Measurements from ENCODE around the gene PRDM16. TPM values are rescaled to one million over a fixed set of nuclear protein-coding genes. Genes with fewer than 3 reads are reported as not detected.

PRDM16 gene
- total and polyA plus RNA-seq, 2 of the 8 experiments (the other 6 are each of a cell fraction or from before 2014, with no cell fraction given): 0.39 to 0.43 TPM

DNA sequence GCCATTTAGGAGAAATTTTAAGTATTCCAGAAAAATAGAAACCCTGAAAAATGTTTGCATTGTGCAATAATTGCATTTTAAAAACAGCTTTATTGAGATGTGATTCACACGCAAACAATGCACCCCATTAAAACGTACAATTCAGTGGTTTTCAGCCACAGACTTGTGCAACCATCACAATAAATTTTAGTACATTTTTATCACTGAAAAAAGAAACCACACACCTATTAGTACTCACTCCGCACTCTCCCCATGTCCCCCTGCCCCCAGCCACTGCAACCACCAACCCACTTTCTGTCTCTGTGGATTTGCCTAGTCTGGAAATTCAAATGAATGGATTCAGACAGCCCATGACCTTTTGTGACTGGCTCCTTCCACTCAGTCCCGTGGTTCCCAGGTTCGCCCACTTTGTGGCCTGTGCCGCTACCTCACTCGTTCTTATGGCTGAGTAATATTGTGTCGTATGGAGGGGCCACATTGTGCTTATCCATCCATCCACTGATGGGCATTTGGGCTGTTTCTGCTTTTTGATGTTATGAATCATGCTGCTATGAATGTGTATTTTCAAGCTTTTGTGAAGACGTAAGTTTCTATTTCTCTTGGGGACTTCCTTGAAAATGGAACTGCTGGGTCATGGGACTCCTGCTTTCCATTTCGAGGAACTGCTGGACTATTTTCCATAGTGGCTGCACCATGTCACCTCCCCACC, 237.7 kb downstream of the PRDM16 start:
- Histone ChIP-seq H2AK5ac (ENCODE audit: low read depth, low read length) (no peak overlapping the region), H3K9ac (replicated peaks in 1 of 4; ENCODE audit: extremely low read depth in 1 of 4, low read depth in 3 of 4, low read length in 3 of 4) (no peak overlapping the region), H3K18ac (ENCODE audit: extremely low read depth, low read length) (no peak overlapping the region), H3K4me3 (ENCODE audit: extremely low read depth in 1 of 4, insufficient read depth in 2 of 4, low read depth in 3 of 4, low read length in 4 of 4) (no peak overlapping the region), H2BK120ac (replicated peaks; ENCODE audit: low read depth, low read length) (no peak overlapping the region), H2AFZ (ENCODE audit: low read length) (no peak overlapping the region), H4K20me1 (replicated peaks in 1 of 2; ENCODE audit: control insufficient read depth in 1 of 2, insufficient read depth in 2 of 2, low read length in 2 of 2) (peaks cover 0 to 3% of the 10 kb centered on the region in 2 experiments), H2BK20ac (ENCODE audit: low read length) (no peak overlapping the region), H4K8ac (ENCODE audit: extremely low read depth, insufficient read depth, low read length) (peak overlapping the region; percentile 83; the same call in 1 of the 2 replicates), H3K56ac (replicated peaks; ENCODE audit: insufficient read length, low read depth, low read length) (no peak overlapping the region), H3K27me3 (replicated peaks in 1 of 4; ENCODE audit: control insufficient read depth in 3 of 4, extremely low read depth in 1 of 4, insufficient read depth in 3 of 4, low read length in 3 of 4) (peaks cover 0 to under 1% (median 0%) of the 10 kb centered on the region in 4 experiments; a peak in 3 of 7 replicates), H4K91ac (replicated peaks; ENCODE audit: insufficient read length, low read length) (no peak overlapping the region), H2BK5ac (ENCODE audit: low read depth, low read length) (no peak overlapping the region), H2BK12ac (ENCODE audit: low read depth, low read length) (no peak overlapping the region), H3K14ac (ENCODE audit: insufficient read length) (no peak overlapping the region), H4K5ac (ENCODE audit: insufficient read length, low read depth, low read length) (no peak overlapping the region), H3K79me2 (ENCODE audit: control insufficient read depth in 1 of 2, insufficient read depth in 2 of 2, low read length in 2 of 2) (no peaks in the 10 kb centered on the region), H3K27ac (ENCODE audit: low read depth, low read length) (no peak overlapping the region), H3K4ac (replicated peaks; ENCODE audit: insufficient read length, low read depth, low read length) (no peak overlapping the region), H3K23ac (ENCODE audit: insufficient read length) (no peak overlapping the region), H3K36me3 (ENCODE audit: control insufficient read depth in 2 of 4, insufficient read depth in 4 of 4, low read length in 3 of 4) (no peaks in the 10 kb centered on the region), H2BK15ac (ENCODE audit: low read length) (no peak overlapping the region), H3K9me3 (ENCODE audit: insufficient read depth in 2 of 2, low read depth in 1 of 2, low read length in 1 of 2) (no peaks in the 10 kb centered on the region), H3K4me1 (replicated peaks in 1 of 4; ENCODE audit: control insufficient read depth in 3 of 4, insufficient read depth in 4 of 4, low read length in 3 of 4) (no peaks in the 10 kb centered on the region; a peak in 1 of 7 replicates), H3K4me2 (ENCODE audit: insufficient read depth in 1 of 2, low read depth in 2 of 2, low read length in 2 of 2) (no peak overlapping the region), H3K79me1 (ENCODE audit: low read depth, low read length) (no peaks in the 10 kb centered on the region), H3K23me2 (ENCODE audit: low read depth, low read length) (no peaks in the 10 kb centered on the region)
- WGBS, 2 experiments (ENCODE audit: extremely low coverage in 1 of 2, insufficient coverage in 1 of 2, insufficient read length in 1 of 2, insufficient replicate concordance in 2 of 2, low coverage in 1 of 2, low lambda C conversion rate in 2 of 2, missing lambda C conversion rate in 1 of 2): 71% methylated on average over 10 of the region's 10 CpGs; no CpG with 5 or more reads in 1 of the 2 experiments
- CTCF ChIA-PET (ENCODE audit: partially characterized antibody): interaction anchor here (0.8 to 2.4 kb wide), 5 partner anchors 13 to 23 kb away, joined by 3 to 7 read pairs (median 4); no protein-coding TSS in a partner anchor
- TF ChIP-seq SIRT6 (IDR thresholded peaks at IDR 0.05; ENCODE audit: low read length) (no peak), FOSL1 (IDR thresholded peaks at IDR 0.05; ENCODE audit: insufficient read depth, low read depth, low read length) (no peak), SRF (IDR thresholded peaks at IDR 0.05; ENCODE audit: low read depth, low read length) (no peak)
- POLR2A ChIA-PET (ENCODE audit: partially characterized antibody): no interaction called here
- FAIRE-seq: no peak
- no peak for DNase-seq (ENCODE audit: low read depth in 1 of 2, low spot score in 2 of 2)

Data from H1 (cell line).